ENCODE results near the gene CLBA1. TPM values are rescaled to one million over a fixed set of nuclear protein-coding genes. Genes with fewer than 3 reads are reported as not detected.

The CLBA1 gene
- total and polyA plus RNA-seq, 2 donors (not counting 1 experiment from before 2014, with no cell fraction given): 11.3 to 11.7 TPM

DNA sequence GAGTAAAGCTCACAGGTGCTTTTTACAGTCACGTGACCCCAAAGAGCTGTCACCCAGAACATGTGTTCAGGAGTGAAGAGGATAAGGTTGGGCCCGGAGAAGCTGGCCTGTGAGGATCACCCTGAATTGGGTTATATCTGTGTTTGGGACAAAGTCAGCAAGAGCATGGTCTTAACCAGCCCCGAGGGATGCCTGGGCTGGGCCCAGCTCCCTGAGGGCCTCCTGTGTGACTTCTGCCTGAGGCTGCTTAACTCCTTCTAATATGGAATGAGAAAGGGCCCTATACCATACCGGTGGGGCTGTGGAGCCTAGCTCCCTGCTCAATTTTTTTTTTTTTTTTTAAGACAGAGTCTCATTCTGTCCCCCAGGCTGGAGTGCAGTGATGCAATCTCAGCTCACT, 32.8 kb downstream of the CLBA1 start:
- peaks cover 4% of the 10 kb centered on the region for H3K36me3 ChIP-seq (ENCODE audit: control insufficient read depth, insufficient read depth, low read length)

DNA sequence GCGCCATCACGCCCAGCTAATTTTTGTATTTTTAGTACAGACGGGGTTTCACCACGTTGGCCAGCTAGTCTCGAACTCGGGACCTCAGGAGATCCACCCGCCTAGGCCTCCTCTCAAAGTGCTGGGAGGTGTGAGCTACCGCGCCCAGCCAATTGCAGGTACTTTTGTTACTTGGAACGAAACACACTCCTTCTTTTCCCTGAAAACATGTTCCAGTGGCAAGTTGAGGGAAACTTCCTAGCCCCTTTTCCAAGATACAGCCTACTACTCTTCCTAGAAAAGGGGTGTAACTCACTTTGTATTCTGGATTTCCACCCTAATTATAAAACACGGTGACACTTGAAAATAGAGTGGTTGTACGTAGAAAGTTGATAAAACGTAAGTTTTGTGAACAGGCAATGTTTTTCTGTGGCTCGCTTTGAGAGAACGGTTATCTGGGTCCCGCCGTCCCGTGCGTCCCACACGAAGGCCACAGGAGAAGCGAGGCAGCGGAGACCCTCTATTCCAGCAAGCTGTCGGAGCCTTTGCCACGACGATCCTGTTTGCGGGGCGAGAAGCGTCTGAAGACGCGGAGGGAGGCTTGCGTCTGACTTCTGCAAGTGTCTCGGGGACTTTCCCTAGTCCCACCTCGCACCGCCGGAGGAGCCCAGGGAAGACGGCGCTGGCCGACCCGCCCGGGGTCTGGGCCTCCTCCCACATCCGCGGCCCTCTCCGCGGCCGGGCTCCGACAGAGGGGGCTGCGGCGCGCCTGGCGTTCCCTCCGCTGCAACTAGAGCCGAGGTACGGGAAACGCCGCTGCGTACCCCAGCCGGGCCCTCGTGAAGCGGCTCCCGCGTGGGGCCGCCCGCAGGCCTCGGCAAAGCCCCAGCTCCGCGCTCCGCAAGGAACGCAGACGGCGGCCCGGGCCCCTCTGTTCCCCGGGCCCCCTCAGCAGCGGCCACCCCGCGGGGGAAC, 34.5 kb downstream of the CLBA1 start:
- H3K36me3 ChIP-seq (ENCODE audit: control insufficient read depth, insufficient read depth, low read length): peaks cover 4% of the 10 kb centered on the region

More for the DNA sequence above, 32.8 kb downstream of the CLBA1 start:
- no peak overlapping the region for H2AFZ ChIP-seq (ENCODE audit: low read length)
- H3K79me2 ChIP-seq (ENCODE audit: control insufficient read depth, insufficient read depth, low read length): peaks cover 77% of the 10 kb centered on the region
- no peaks in the 10 kb centered on the region for H4K20me1 ChIP-seq (ENCODE audit: control insufficient read depth, extremely low read depth, insufficient read depth, low read length)
- H3K4me1 ChIP-seq (ENCODE audit: control insufficient read depth, extremely low read depth, insufficient read depth, low read length): peaks cover 7% of the 10 kb centered on the region
- no peak overlapping the region for H3K4me2 ChIP-seq (ENCODE audit: extremely low read depth, insufficient read depth, low read length)
- no peak overlapping the region for H3K4me3 ChIP-seq (replicated peaks in 1 of 4; ENCODE audit: control extremely low read depth in 1 of 4, insufficient read depth in 1 of 4, low read depth in 3 of 4, low read length in 4 of 4)
- DNase-seq (ENCODE audit: low read depth in 2 of 2): no peak
- no peak for TF ChIP-seq EZH2 (IDR thresholded peaks at IDR 0.05; ENCODE audit: low read length, missing control alignments)
- TF ChIP-seq, protein P1, sequence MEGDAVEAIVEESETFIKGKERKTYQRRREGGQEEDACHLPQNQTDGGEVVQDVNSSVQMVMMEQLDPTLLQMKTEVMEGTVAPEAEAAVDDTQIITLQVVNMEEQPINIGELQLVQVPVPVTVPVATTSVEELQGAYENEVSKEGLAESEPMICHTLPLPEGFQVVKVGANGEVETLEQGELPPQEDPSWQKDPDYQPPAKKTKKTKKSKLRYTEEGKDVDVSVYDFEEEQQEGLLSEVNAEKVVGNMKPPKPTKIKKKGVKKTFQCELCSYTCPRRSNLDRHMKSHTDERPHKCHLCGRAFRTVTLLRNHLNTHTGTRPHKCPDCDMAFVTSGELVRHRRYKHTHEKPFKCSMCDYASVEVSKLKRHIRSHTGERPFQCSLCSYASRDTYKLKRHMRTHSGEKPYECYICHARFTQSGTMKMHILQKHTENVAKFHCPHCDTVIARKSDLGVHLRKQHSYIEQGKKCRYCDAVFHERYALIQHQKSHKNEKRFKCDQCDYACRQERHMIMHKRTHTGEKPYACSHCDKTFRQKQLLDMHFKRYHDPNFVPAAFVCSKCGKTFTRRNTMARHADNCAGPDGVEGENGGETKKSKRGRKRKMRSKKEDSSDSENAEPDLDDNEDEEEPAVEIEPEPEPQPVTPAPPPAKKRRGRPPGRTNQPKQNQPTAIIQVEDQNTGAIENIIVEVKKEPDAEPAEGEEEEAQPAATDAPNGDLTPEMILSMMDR (conservative IDR thresholded peaks at IDR 0.05 in 1 of 2, IDR thresholded peaks at IDR 0.05 in 1 of 2; ENCODE audit: low read depth in 1 of 2, low read length in 2 of 2): no peak
- H3K9ac ChIP-seq (ENCODE audit: insufficient read depth, low read length): no peak overlapping the region
- H3K27me3 ChIP-seq (ENCODE audit: control insufficient read depth, insufficient read depth, low read length): no peaks in the 10 kb centered on the region
- no peak overlapping the region for H3K27ac ChIP-seq (ENCODE audit: insufficient read depth, low read length)
- H3K9me3 ChIP-seq (ENCODE audit: control insufficient read depth, insufficient read depth, low read depth, low read length): no peaks in the 10 kb centered on the region

More for the DNA sequence above, 34.5 kb downstream of the CLBA1 start:
- peak overlapping the region; percentile 65 for H2AFZ ChIP-seq (ENCODE audit: low read length)
- H3K9ac ChIP-seq (ENCODE audit: insufficient read depth, low read length): peak overlapping the region; percentile 79
- peak overlapping the region; percentile 86 for H3K4me2 ChIP-seq (ENCODE audit: extremely low read depth, insufficient read depth, low read length)
- no peaks in the 10 kb centered on the region for H4K20me1 ChIP-seq (ENCODE audit: control insufficient read depth, extremely low read depth, insufficient read depth, low read length)
- peak overlapping the region; percentile 76 to 86 (median 85) for H3K4me3 ChIP-seq (replicated peaks in 1 of 4; ENCODE audit: control extremely low read depth in 1 of 4, insufficient read depth in 1 of 4, low read depth in 3 of 4, low read length in 4 of 4)
- no peaks in the 10 kb centered on the region for H3K27me3 ChIP-seq (ENCODE audit: control insufficient read depth, insufficient read depth, low read length)
- no peak for TF ChIP-seq EZH2 (IDR thresholded peaks at IDR 0.05; ENCODE audit: low read length, missing control alignments)
- TF ChIP-seq, protein P1 (conservative IDR thresholded peaks at IDR 0.05 in 1 of 2, IDR thresholded peaks at IDR 0.05 in 1 of 2; ENCODE audit: low read depth in 1 of 2, low read length in 2 of 2): no peak
- peak overlapping the region; percentile 78 for H3K27ac ChIP-seq (ENCODE audit: insufficient read depth, low read length)
- DNase-seq (ENCODE audit: low read depth in 2 of 2): peak in 1 of 2 donors; percentile 42
- H3K4me1 ChIP-seq (ENCODE audit: control insufficient read depth, extremely low read depth, insufficient read depth, low read length): peaks cover 14% of the 10 kb centered on the region
- H3K79me2 ChIP-seq (ENCODE audit: control insufficient read depth, insufficient read depth, low read length): peaks cover 60% of the 10 kb centered on the region
- H3K9me3 ChIP-seq (ENCODE audit: control insufficient read depth, insufficient read depth, low read depth, low read length): no peaks in the 10 kb centered on the region

Data from fibroblast of lung (primary cell).